GM18951 (cell line): ENCODE results near the gene SHISA5.
"Not testable (repeated sequence)": the region's sequence is repeated elsewhere in the genome, so short reads cannot be mapped to it uniquely, and the experiment has no call there.

Experiments used
- POLR2A ChIP-seq: IDR thresholded peaks from 4 replicates; pipeline ENCODE4 v1.6.1; 2011; ENCODE audit warnings: mild to moderate bottlenecking; ENCODE audit not compliant: insufficient read length, insufficient read depth; ENCODE audit errors: extremely low read depth
- in situ Hi-C: fragments of 300-500 bp; cut with MboI; formaldehyde crosslinking; loops from one replicate; pipeline ENCODE4 v1.12.0; 2022; ENCODE audit warnings: low sequenced_read_pairs, mixed read lengths, inconsistent platforms; ENCODE audit not compliant: unreplicated experiment

Gene SHISA5

DNA sequence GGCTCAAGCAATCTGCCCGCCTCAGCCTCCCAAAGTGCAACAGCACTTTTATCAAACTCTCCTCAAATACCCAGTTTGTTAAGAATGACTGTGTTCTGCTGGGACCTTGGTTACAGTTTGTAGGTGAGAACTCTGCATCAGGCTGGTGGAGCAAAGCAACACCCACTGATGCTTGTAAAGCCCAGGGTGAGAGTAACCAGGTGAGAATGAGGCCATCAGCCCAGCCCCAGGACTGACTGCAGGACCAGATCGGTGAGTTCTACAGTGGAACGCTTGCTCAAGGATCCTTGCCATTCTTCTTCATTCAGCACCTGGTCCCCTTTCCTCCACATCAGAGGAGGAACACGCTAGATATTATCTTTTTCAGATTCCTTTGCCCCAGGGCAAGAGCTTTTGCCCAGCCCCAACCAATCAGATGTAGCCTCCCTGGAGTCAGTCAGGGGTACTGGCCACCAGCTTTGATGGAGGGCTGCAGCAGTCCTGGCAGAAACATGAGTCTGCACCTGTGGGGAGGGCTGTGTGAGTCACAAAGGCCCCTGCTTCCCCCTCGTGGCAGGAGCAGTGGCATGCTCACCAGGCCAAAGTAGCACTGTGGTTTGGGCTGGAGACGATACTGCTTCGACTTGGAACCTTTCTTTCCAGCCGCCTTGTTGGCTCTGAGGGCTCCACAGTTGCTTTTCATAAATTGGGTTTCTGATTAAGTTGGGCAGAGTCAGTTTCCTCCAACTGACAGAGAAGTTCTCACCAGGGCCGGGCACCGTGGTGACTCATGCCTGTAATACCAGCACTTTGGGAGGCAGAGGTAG, 3.5 kb upstream of the SHISA5 start:
- no peak for TF ChIP-seq POLR2A
- in situ Hi-C loops = no loop called here

DNA sequence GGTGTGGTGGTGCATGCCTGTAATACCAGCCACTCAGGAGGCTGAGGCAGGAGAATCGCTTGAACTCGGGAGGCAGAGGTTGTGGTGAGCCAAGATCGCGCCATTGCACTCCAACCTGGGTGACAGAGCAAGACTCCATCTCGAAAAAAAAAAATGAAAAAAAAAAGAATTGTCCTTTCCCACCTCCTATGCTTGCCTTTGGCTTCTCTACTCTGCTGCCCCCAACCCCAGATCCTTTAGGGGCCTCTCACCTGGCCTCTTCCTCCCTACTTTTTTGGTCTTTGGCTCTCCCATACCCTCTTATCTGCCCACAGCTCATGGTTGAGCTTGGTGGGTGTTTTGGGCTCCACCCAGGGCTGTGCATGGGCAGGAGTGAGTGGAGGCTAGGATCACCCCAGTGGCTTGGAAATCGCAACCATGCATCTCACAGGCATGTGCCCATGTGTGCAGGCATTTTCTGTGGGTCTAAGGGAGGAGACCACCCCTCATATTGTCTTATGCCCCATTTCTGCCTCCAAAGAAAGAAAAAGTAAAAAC, 2.1 kb upstream of the SHISA5 start:
- in situ Hi-C loops = no loop called here
- TF ChIP-seq POLR2A = no peak

DNA sequence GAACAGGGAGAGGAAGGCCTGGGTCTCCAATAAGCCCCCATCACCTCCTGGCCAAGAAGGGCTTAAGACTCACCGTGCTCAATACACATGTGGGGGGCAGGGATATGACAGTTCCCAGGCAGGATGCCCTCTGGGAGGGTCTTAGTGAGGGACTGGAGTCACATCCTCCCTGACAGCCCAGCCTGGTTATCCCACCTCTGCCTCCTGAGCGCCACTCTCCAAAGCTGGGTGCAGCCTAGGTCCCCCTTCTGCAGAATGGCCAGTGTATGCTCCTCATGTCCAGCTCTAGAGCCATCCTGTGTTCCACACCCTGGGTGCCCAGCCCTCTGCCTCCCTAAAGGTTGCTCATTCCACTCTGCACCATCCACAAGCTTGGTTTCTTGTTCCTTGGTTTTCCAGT, 1.2 kb upstream of the SHISA5 start:
- TF ChIP-seq POLR2A = no peak
- in situ Hi-C loops = no loop called here

DNA sequence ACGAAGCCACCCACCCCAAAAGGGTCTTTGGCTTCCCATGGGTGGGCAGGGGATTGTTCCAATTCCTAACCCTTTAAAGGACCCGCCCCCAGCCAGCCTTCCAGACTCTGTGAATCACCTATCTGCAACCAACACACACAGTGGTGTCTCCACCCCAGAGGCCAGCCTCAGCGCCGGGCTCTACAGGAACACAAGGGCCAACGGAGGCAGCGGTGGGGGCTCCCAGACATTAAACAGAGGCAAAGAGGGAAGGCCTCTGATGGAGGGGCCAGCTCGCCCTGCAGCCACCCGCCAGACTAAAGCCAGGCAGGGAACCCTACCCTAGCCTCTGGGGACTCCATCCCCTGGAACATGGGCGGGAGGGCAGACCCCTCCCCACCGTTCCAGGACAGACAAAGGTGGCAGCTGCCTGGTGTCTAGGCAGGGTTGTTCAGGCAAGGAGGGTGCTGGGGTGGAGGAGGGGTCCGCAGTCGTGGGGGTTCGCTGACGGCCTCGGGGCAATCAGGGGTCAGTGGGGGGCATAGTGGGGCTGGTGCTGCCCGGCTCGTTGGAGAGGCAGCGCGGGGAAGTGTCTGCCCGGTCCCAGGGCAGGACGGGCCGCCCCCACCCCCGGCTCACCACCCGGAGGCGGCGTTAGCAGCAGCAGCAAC, 448 bp downstream of the SHISA5 start:
- no peak for TF ChIP-seq POLR2A
- in situ Hi-C loops = no loop called here

DNA sequence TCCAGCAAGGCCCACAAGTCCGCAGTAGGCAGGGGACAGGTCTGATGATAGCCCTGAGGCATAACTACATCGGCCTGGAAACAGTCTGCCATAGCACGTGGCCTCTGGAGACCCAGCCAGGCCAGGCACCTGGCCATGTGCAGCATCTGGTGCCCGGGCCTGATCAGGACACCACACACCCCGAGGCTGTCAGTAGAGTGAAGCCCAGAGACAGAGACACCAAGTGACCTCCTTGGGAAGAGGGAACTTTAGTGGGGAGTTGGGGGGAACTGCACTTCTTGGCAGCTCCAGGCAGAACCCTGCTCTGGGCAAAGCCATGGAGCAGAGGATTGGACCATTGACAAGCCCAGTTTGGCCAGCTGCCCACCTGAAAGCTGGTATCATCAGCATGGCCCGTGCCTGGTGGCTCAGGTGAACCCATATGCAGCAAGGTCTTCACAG, 1.2 kb downstream of the SHISA5 start:
- in situ Hi-C loops = no loop called here
- no peak for TF ChIP-seq POLR2A

DNA sequence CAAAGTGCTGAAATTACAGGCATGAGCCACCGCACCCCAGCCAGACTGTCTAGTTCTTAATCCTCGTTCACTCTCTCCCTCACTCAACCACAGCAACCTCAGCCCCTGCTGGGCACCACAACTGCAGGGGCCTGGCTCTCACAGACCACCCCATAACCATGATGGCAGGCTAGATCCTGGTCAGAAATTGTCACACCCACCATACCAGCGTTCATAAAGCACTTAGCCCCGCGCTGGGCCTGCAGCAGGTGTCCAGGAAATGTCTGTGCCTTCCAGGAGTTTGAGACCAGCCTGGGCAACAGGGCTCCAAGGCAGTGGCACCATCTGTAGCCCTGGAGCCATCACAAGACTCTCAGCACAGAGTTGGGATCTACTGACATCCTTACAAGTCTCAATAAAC, 1.9 kb downstream of the SHISA5 start:
- TF ChIP-seq POLR2A = no peak
- in situ Hi-C loops = no loop called here

DNA sequence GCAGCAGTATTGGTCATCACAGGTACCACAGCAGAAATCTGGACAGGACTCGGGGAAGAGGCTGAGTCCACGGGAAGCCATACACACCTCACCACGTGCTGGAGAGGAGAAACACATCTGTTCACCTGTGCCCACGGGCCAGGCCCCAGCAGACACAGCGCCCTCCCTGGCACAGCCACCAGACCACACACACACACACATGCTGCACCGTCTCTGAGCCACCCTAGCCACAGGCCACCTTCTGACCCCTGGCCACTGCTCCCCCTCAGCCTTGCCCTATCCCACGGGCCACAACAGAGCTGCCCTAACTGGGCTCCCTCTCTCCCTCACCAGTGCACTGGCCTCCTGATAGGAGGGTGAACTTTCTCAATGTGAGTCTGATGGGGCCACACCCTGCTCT, 2.8 kb downstream of the SHISA5 start:
- TF ChIP-seq POLR2A = no peak
- in situ Hi-C loops = no loop called here

DNA sequence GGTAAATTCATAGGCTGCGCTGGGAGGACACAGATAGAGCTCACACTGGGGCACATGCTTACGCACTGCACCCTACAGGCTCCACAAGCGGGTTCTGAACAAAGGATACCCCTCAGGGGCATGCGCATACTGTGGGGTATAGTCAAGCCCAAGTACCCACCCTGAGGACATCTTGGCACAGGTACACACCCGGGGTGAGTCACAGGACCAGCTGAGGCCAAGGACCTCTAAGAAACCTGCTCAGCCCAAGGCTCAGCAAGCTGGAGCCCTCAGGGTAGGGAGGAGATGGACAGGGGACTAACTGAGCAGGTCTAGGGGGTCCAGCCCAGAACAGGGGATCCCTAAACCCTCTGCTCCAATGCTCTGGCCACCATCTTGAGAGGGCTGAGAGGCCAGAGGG, 3.3 kb downstream of the SHISA5 start:
- in situ Hi-C loops = no loop called here
- no peak for TF ChIP-seq POLR2A

DNA sequence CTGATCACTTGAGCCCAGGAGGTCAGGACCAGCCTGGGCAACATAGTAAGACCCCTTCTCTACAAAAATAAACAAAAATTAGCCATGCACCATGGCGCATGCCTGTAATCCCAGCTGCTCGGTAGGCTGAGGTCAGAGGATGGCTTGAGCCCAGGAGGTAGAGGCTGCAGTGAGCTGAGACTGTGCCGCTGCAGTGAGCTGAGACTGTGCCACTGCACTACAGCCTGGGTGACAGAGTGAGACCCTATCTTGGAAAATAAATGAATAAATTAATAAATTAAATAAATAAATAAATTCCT, 10.8 kb downstream of the SHISA5 start:
- in situ Hi-C loops = no loop called here
- no peak for TF ChIP-seq POLR2A

DNA sequence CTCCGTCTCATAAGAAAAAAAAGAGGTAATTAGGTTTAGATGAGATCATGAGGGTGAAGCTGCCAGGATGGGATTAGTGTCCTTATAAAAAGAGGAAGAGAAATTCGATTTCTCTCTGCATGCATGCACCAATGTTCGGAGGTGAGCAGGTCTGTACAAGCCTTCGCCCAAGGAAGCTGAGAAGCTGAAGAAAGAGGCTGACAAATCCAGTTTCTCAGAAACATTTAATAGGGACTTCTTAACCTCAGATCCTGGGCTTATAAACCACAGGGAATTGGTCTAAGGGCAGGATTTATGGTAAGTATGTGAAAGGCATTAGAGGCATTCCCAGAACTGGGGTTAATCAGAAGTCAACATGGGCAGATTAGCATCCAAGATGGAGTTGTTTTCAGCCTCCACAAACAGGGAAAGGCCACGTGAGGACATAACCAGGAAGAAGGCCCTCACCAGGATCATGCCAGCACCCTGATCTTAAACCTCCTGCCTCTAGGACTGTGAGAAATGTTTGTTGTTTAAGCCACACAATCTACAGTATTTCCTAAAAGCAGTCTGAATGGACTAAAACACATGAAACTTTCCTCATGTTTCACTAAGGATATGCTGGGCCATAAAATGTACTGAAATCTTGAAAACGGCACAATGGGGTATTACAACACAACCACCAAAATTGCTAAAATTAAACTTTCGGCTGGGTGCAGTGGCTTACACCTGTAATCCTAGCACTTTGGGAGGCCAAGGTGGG, 11.3 kb downstream of the SHISA5 start:
- TF ChIP-seq POLR2A = no peak
- in situ Hi-C loops = no loop called here

DNA sequence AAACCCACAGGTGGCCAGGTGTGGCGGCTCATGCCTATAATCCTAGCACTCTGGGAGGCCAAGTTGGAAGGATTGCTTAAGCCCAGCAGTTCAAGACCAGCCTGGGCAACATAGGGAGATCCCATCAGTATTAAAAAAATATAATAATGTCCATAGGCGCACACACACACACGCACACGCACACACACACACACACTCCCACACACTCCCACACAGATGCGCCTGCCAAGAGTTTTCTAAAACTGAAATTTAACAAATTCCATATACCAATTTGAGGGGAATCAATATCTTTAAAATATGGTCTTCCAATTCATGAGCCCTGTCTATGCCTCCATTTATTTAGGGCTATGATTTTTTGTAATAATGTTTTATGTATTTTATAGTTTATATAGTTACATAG, 17.0 kb downstream of the SHISA5 start:
- in situ Hi-C loops = no loop called here

DNA sequence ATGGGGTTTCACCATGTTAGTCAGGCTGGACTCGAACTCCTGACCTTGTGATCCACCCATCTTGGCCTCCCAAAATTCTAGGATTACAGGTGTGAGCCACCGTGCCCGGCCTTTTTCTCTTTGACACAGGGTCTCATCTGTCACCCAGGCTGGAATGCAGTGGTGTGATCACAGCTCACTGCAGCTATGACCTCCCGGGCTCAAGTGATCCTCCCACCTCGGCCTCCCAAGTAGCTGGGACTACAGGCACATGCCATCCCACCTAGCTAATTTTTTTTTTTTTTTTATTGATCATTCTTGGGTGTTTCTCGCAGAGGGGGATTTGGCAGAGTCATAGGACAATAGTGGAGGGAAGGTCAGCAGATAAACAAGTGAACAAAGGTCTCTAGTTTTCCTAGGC, 21.2 kb downstream of the SHISA5 start:
- in situ Hi-C loops = not testable (repeated sequence)

More for the DNA sequence above, 17.0 kb downstream of the SHISA5 start:
- TF ChIP-seq POLR2A = no peak

DNA sequence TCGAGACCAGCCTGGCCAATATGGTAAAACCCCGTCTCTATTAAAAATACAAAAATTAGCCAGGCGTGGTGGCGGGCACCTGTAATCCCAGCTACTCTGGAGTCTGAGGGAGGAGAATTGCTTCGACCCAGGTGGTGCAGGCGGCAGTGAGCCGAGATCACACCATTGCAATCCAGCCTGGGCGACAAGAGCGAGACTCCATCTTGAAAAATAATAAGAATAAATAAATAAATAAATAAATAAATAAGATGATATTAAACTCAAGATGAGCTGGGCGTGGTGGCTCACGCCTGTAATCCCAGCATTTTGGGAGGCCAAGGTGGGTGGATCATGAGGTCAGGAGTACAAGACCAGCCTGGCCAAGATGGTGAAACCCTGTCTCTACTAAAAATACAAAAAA, 23.1 kb downstream of the SHISA5 start:
- in situ Hi-C loops = not testable (repeated sequence)
